DLD1 (cell line): ENCODE data around the gene CHMP2B.

Experiments
- in situ Hi-C: cut with HindIII; loops from 2 replicates; pipeline ENCODE4 v1.10.0; 2017; ENCODE audit warnings: low sequenced_read_pairs

CHMP2B gene

DNA sequence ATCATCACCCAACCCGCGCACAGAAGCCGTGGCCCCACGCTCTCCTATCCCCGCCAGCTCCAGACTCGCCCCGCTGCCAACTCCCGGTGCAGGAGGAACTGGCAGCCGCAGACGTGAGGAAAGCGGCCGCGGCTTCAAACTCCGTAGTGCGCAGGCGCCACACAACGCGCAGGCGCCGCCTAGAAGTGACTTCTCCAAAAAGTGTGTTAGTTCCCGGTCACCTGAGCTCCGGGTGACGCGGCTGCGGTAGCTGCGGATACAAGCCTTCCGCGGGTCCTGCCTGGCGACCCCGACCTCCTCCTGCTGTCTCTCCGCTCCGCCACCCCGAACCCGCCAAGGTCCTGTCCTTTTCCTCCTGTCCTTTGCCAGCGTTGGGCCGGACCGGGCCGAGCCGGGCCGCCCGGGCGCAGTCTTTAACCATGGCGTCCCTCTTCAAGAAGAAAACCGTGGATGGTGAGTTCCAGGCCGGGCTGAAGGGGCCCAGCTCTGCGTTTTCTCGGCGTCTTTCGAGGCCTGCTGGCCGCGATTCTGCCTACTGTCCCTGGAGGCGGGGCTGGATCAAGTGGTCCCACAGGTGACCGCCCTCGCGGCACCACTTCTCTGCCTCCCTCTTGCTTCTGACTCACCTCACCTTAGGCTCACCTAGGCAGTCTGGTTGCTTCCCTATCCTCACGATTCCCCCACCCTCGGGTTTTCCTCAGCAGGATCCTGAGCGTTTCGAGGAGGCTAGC, at the start of gene CHMP2B:
TSS of gene CHMP2B (plus strand) at position 206 of the 731 bp plus-strand sequence. CDS start at position 420, 214 bp downstream.
- in situ Hi-C loops: no loop called here

DNA sequence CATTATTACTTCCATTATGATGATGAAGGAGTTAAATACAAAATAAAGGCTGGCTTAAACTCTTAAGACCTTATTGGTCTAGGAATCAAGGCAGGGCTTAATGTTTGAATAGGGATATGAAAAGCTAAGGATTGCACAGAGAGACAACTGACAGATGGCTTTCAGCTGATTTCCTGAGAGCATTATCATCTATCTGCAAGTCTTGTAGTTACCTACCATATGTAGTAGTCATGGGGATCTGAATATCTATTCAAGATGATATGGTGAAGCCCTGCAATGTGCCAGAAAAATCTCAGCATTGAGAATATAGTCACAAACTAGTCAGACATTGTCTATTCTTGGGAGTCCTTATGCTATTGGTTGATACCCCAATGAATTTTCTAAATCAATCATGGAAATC, 47.5 kb upstream of the CHMP2B start:
- in situ Hi-C loops: no loop called here

DNA sequence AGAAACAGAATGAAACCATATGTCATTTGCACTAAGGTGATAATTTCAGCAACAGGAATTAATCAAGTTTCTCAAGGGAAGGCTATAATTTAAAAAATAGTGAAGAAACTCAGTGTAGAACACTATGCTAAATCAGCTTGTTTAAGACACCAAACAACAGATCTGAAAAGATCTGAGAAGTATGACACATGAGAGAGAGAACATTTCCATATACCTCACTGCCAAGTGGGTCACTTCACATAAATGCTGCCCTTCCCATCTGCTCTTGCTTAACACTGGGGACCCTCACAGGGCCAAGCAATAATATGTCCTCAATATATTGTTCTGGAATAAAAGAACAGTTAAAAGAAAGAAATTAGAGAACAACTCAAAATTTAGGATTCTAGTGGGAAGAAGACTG, 45.6 kb upstream of the CHMP2B start:
- in situ Hi-C loops: no loop called here

DNA sequence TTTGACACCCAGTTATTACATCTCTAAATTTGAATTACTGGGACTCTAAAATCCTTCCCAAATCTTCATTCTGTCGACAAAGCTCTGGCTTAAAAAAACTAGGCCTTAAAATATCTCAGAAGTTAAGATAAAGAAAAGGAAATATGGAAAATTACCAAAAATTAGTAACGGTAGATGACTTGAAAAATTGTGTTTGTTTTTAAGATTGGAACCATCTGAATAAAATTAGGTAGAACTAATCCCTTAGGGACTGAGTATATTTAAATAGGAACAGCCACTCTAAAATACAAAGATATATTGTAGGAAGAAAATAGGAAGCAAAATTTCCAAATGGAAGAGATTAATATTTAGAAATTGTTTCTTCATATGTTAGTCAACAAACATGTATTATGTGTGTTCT, 45.1 kb upstream of the CHMP2B start:
- in situ Hi-C loops: no loop called here

DNA sequence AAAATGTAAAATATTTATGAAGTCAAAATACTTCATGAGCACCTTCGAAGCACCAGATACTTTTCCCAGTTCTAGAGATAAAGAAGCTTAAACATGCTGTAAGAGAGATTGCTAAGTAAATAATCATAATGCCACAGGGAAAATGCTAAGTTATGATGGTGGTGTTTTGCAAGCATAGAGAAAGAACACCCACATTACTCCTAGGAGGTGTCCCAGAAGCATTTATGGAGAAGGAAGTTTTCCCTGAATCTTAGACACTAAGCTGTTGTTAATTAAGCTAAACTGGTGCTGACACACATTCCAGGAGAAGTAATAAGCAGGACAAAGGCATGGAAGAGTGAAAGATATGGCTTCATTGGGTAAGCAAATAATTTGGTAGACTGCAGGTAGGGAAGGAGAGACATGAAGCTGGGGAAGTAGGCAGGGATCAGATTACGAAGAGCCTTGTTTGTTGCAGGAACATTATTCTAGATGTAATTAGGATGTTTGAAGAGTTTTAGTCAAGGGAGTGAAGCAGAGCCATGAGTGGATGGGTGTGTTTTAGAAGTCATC, 40.4 kb upstream of the CHMP2B start:
- in situ Hi-C loops: no loop called here

- in situ Hi-C loops: no loop called here
These were observed 35.9 kb upstream of the CHMP2B start for GRCh38 chr3:87191175-87191574.

DNA sequence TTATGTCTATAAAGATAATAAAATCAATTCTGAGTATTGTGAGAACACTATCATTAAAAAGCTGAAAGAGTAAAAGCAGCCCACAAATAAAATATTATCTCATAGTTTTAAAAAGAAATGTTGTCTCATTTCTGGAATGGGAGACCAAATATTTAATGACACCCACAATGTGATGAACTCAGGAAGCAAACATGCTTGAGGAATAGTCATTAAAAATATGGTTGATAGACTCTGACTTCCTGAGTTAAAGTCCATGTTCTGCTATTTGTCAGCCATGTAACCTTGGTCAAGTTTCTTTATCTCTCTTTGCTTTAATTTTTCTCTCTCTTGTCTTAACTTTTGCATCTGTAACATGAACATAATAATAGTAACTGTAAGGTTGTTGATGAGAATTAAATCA, 35.5 kb upstream of the CHMP2B start:
- in situ Hi-C loops: no loop called here

DNA sequence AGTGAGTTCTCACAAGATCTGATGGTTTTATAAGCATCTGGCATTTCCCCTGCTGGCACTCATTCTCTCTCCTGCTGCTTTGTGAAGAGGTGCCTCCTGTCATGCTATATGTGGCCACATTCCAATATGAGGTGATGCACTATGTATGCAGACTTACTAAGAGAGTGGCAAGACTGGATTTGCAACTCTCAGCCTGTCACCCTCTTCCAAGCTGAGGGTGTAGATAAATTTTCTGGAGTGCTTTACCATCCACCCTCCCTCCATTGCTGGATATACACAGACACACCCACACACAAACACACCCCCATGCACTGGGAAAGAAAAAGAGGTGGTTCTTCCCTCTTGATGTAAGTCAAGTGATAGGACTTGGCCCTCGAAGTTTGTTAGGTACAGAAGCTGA, 30.2 kb upstream of the CHMP2B start:
- in situ Hi-C loops: no loop called here

- in situ Hi-C loops: no loop called here
These were observed 29.6 kb upstream of the CHMP2B start for GRCh38 chr3:87197531-87197930.

- in situ Hi-C loops: no loop called here
These were observed 28.3 kb upstream of the CHMP2B start for GRCh38 chr3:87198774-87199173.

DNA sequence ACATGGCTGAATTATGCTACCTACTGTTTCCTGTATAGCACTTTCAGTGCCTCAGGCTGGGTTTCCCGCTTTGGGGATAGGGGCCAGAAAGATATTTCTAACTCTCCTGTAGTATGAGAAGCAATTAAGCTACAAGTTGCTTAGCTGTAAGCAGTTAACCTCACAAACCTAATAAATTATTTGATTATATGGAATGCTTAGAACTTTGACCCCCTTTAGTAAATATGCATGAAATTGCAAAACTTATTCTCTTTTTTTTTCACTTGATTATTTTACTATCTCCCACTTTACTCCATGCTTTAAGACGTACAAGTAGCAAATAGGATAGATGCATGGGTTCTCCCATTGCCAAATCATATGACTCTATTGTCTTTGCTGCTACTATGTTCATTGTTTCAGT, 27.5 kb upstream of the CHMP2B start:
- in situ Hi-C loops: no loop called here

DNA sequence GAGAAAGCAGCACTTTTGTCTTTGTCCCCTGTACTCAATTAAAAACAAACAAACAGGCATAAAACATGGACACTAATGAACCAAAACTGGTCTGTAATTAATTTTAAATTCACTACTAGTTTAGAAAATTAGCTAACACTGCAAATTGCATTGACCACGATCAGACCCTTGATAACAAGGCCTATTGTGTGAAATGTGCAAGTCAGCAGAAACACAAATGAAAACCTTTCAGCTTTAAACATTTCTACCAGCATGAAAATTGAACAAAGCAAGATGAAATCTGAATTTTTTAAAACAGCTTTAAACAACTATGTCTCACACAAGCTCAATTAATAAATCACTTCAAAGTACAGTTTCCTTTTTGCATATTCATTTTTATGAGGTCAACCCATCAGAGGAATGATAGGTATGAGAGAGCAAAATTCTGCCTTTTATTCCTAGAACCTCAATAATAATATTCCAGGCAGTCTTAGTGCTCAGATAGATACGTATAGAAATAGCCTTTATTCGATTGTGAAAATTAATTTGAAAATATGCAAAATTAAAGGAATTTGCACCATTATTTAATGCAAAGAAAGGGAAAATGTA, 27.0 kb upstream of the CHMP2B start:
- in situ Hi-C loops: no loop called here

DNA sequence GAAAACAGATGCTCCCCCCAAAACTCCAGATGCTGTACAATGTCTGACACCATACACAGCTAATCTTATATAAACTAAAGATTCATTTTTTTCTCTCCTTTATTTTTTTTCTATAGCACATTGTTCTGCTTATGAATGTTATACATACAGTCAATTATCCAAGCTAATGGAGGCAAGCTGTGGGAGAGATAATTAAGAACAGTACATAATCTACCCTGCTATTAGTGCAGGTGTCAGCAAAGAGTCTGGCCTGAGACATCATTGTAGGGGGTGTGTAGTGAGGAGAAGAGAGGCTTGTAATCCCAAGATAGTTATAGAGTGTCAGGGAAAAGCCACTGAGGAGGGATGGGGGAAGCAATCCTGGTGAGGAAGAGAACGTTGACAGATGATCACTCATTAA, 25.4 kb upstream of the CHMP2B start:
- in situ Hi-C loops: no loop called here

- in situ Hi-C loops: no loop called here
These were observed 23.3 kb upstream of the CHMP2B start for GRCh38 chr3:87203809-87204208.

- in situ Hi-C loops: no loop called here
These were observed 21.0 kb upstream of the CHMP2B start for GRCh38 chr3:87206070-87206469.

- in situ Hi-C loops: no loop called here
These were observed 20.5 kb upstream of the CHMP2B start for GRCh38 chr3:87206635-87207034.

GRCh38 chr3:87207460-87207859, 19.6 kb upstream of the CHMP2B start:
- in situ Hi-C loops: no loop called here

GRCh38 chr3:87209111-87209510, 18.0 kb upstream of the CHMP2B start:
- in situ Hi-C loops: no loop called here

GRCh38 chr3:87218560-87218959, 8.5 kb upstream of the CHMP2B start:
- in situ Hi-C loops: no loop called here

DNA sequence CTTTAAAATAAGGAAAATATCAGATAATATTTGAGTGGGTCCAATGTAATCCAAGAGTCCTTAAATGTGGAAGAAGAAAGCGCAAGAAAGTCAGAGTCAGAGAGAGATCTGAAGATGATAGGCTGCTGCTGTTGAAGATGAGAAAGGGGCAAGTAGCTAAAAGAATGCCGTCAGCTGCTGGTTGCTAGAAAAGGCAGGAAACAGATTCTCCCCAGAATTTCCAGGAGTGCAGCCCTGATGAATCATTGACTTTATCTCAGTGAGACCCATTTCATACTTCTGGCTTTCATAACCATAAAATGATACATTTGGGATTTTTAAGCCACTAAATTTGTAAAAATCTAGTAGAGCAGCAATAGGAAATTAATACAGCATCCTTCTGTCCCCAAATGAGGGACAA, 7.5 kb upstream of the CHMP2B start:
- in situ Hi-C loops: no loop called here

- in situ Hi-C loops: no loop called here
These were observed 1.4 kb upstream of the CHMP2B start for GRCh38 chr3:87225659-87226058.

- in situ Hi-C loops: no loop called here
These were observed 681 bp downstream of the CHMP2B start for GRCh38 chr3:87227835-87228144.

- in situ Hi-C loops: no loop called here
These were observed 1.2 kb downstream of the CHMP2B start for GRCh38 chr3:87228316-87228715.
